ENCODE results near the gene TMEM115. TPM values are rescaled to one million over a fixed set of nuclear protein-coding genes. Genes with fewer than 3 reads are reported as not detected.

Gene TMEM115
- total and polyA plus RNA-seq, 4 donors, result 29.0 to 44.8 (median 35.9) TPM

- Histone ChIP-seq H3K27me3 (ENCODE audit: control insufficient read depth in 3 of 3, insufficient read depth in 3 of 3, low read length in 2 of 3) (no peaks in the 10 kb centered on the region), H3K36me3 (ENCODE audit: control insufficient read depth in 4 of 4, insufficient read depth in 4 of 4, low read length in 4 of 4) (peaks cover 0 to 3% (median 0%) of the 10 kb centered on the region in 4 donors), H3K4me1 (ENCODE audit: control insufficient read depth in 5 of 5, insufficient read depth in 5 of 5, low read length in 5 of 5) (peaks cover 0 to 11% (median 9%) of the 10 kb centered on the region in 5 donors), H3K4me3 (no peak overlapping the region), H3K9me3 (ENCODE audit: control insufficient read depth in 4 of 4, insufficient read depth in 3 of 4, low read length in 3 of 4) (no peaks in the 10 kb centered on the region), H3K27ac (ENCODE audit: low read depth in 1 of 2, low read length in 1 of 2) (no peak overlapping the region), H3K9ac (ENCODE audit: insufficient read depth in 1 of 2, low read length in 2 of 2) (no peak overlapping the region)
- TF ChIP-seq, protein P1, sequence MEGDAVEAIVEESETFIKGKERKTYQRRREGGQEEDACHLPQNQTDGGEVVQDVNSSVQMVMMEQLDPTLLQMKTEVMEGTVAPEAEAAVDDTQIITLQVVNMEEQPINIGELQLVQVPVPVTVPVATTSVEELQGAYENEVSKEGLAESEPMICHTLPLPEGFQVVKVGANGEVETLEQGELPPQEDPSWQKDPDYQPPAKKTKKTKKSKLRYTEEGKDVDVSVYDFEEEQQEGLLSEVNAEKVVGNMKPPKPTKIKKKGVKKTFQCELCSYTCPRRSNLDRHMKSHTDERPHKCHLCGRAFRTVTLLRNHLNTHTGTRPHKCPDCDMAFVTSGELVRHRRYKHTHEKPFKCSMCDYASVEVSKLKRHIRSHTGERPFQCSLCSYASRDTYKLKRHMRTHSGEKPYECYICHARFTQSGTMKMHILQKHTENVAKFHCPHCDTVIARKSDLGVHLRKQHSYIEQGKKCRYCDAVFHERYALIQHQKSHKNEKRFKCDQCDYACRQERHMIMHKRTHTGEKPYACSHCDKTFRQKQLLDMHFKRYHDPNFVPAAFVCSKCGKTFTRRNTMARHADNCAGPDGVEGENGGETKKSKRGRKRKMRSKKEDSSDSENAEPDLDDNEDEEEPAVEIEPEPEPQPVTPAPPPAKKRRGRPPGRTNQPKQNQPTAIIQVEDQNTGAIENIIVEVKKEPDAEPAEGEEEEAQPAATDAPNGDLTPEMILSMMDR (IDR thresholded peaks at IDR 0.05; ENCODE audit: control extremely low read depth, extremely low read depth), result no peak
- 55 to 73% methylated on average over 12 of the region's 12 CpGs for WGBS, 2 donors
- ATAC-seq (ENCODE audit: insufficient read depth, low FRiP score) (no peak), DNase-seq (peak in 2 of 3 donors; percentile 26 to 40)
Observed at GRCh38 chr3:50390508-50391224, 31.3 kb upstream of the TMEM115 start.

DNA sequence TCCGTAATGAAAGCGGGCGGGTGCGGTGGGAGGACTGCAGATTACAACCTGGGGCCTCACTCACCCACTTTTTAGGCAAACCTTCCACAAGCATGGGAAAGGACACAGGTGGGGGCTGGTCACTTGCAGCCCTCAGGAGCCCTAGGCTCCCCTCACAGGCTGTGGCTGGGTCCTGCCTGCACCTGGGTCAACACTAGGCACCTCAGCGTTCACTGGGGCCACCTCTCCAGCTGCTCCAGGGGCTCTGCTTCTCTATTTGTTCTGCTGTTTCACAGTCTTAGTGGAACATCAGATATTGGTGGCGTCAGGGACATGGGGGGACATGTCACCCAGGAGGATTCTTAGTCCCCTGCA, 30.1 kb upstream of the TMEM115 start:
- Histone ChIP-seq H3K36me3 (ENCODE audit: control insufficient read depth in 4 of 4, insufficient read depth in 4 of 4, low read length in 4 of 4) (peaks cover 0 to 3% (median 0%) of the 10 kb centered on the region in 4 donors), H3K27me3 (ENCODE audit: control insufficient read depth in 3 of 3, insufficient read depth in 3 of 3, low read length in 2 of 3) (no peaks in the 10 kb centered on the region), H3K27ac (ENCODE audit: low read depth in 1 of 2, low read length in 1 of 2) (no peak overlapping the region), H3K9me3 (ENCODE audit: control insufficient read depth in 4 of 4, insufficient read depth in 3 of 4, low read length in 3 of 4) (no peaks in the 10 kb centered on the region), H3K4me1 (ENCODE audit: control insufficient read depth in 5 of 5, insufficient read depth in 5 of 5, low read length in 5 of 5) (peaks cover 0 to 11% (median 9%) of the 10 kb centered on the region in 5 donors), H3K4me3 (no peak overlapping the region), H3K9ac (ENCODE audit: insufficient read depth in 1 of 2, low read length in 2 of 2) (no peak overlapping the region)
- 94 to 96% methylated on average over 6 of the region's 6 CpGs for WGBS, 2 donors
- ATAC-seq (ENCODE audit: insufficient read depth, low FRiP score) (no peak), DNase-seq (no peak)
- TF ChIP-seq, protein P1 (IDR thresholded peaks at IDR 0.05; ENCODE audit: control extremely low read depth, extremely low read depth), result no peak

- H3K27ac ChIP-seq (ENCODE audit: low read depth in 1 of 2, low read length in 1 of 2), result no peak overlapping the region
- DNase-seq (no peak), ATAC-seq (ENCODE audit: insufficient read depth, low FRiP score) (no peak)
- H3K36me3 ChIP-seq (ENCODE audit: control insufficient read depth in 4 of 4, insufficient read depth in 4 of 4, low read length in 4 of 4), result peaks cover 0 to 4% (median 0%) of the 10 kb centered on the region in 4 donors
- H3K9ac ChIP-seq (ENCODE audit: insufficient read depth in 1 of 2, low read length in 2 of 2), result no peak overlapping the region
- peaks cover 0 to 11% (median 9%) of the 10 kb centered on the region in 5 donors for H3K4me1 ChIP-seq (ENCODE audit: control insufficient read depth in 5 of 5, insufficient read depth in 5 of 5, low read length in 5 of 5)
- WGBS, 2 donors, result 88% methylated on average over 22 of the region's 22 CpGs
- TF ChIP-seq, protein P1 (IDR thresholded peaks at IDR 0.05; ENCODE audit: control extremely low read depth, extremely low read depth), result no peak
- no peaks in the 10 kb centered on the region for H3K27me3 ChIP-seq (ENCODE audit: control insufficient read depth in 3 of 3, insufficient read depth in 3 of 3, low read length in 2 of 3)
- H3K4me3 ChIP-seq, result no peak overlapping the region
- H3K9me3 ChIP-seq (ENCODE audit: control insufficient read depth in 4 of 4, insufficient read depth in 3 of 4, low read length in 3 of 4), result no peaks in the 10 kb centered on the region
Observed at GRCh38 chr3:50388720-50389413, 29.5 kb upstream of the TMEM115 start.
